ENCODE results near the gene RNF19B.

DNA sequence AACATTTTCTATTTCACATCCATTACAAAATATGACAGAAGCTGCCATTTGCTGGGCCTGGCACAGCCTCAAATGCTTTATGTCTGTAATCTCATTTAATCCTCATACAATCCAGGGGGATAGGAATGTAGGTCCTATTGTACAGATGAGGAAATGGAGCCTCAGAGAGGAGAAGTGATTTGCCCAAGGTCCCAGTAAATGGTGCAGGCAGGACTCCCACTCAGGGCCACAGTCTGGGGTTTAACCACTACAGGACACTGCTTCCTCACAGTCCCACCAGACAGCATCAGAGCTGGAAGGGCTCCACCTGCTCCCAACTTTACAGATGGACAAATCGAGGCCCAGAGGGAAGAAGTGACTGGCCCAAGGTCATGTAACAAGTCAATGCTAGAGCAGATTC lies 20.6 kb upstream of the RNF19B start:
- TF ChIP-seq, protein P1, sequence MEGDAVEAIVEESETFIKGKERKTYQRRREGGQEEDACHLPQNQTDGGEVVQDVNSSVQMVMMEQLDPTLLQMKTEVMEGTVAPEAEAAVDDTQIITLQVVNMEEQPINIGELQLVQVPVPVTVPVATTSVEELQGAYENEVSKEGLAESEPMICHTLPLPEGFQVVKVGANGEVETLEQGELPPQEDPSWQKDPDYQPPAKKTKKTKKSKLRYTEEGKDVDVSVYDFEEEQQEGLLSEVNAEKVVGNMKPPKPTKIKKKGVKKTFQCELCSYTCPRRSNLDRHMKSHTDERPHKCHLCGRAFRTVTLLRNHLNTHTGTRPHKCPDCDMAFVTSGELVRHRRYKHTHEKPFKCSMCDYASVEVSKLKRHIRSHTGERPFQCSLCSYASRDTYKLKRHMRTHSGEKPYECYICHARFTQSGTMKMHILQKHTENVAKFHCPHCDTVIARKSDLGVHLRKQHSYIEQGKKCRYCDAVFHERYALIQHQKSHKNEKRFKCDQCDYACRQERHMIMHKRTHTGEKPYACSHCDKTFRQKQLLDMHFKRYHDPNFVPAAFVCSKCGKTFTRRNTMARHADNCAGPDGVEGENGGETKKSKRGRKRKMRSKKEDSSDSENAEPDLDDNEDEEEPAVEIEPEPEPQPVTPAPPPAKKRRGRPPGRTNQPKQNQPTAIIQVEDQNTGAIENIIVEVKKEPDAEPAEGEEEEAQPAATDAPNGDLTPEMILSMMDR (IDR thresholded peaks at IDR 0.05; ENCODE audit: insufficient read depth, low read depth, low read length) = no peak
- no peak for TF ChIP-seq EZH2 (IDR thresholded peaks at IDR 0.05; ENCODE audit: insufficient read depth, low read length)
